PC-3 (cell line): ENCODE data around the gene SIPA1. TPM values are rescaled to one million over a fixed set of nuclear protein-coding genes. Genes with fewer than 3 reads are reported as not detected.

Experiments used
- ATAC-seq: fragments of 200-7000 bp; cut with Tn5 transposase; 2 replicates; pipeline ENCODE4 v1.9.1; 2020; ENCODE audit warnings: mild to moderate bottlenecking, moderate library complexity
- BruUV-seq: library from RNA; stranded (reverse); fragments of 400-500 nt; replicated peaks from 2 replicates; lab custom pipeline; 2021; lab: Mats Ljungman, UMichigan
- CTCF ChIA-PET: fragments of 300-600 bp; sonication (Branson Sonifier 250); formaldehyde crosslinking; loops from one replicate; lab custom pipeline; 2022; ENCODE audit warnings: antibody characterized with exemption; lab: Charles Lee
- POLR2A ChIA-PET: fragments of 300-600 bp; sonication (Branson Sonifier 250); formaldehyde crosslinking; loops from one replicate; lab custom pipeline; 2022; ENCODE audit warnings: antibody characterized with exemption; ENCODE audit not compliant: unreplicated experiment; lab: Charles Lee
- DNase-seq: peaks from one replicate; pipeline ENCODE4 v3.0.0-alpha.2; 2015
- H2AFZ ChIP-seq: fragments of 300-600 bp; sonication (generic); 2 replicates; pipeline ENCODE4 v1.6.0; 2016; ENCODE audit warnings: antibody characterized with exemption, low read length
- H3F3A ChIP-seq: fragments of 300-600 bp; sonication (generic); one replicate; pipeline ENCODE4 v1.6.0; 2017; ENCODE audit warnings: antibody characterized with exemption, low read length, control low read depth, mild to moderate bottlenecking; ENCODE audit not compliant: unreplicated experiment
- H3K27ac ChIP-seq: fragments of 300-600 bp; sonication (generic); 2 replicates; pipeline ENCODE4 v1.5.1; 2016; ENCODE audit warnings: mild to moderate bottlenecking, low read length
- H3K27me3 ChIP-seq: fragments of 300-600 bp; sonication (generic); 2 replicates; pipeline ENCODE4 v1.6.1; 2016; ENCODE audit warnings: low read length, mixed read lengths
- H3K36me3 ChIP-seq: fragments of 300-600 bp; sonication (generic); 2 replicates; pipeline ENCODE4 v1.6.1; 2016; ENCODE audit warnings: low read depth, mixed run types, low read length, mixed read lengths
- H3K4me1 ChIP-seq: fragments of 300-600 bp; sonication (generic); 2 replicates; pipeline ENCODE4 v1.5.1; 2016; ENCODE audit warnings: low read length; ENCODE audit not compliant: insufficient read depth
- H3K4me2 ChIP-seq: fragments of 300-600 bp; sonication (generic); 2 replicates; pipeline ENCODE4 v1.6.0; 2016; ENCODE audit warnings: low read length
- H3K4me3 ChIP-seq: fragments of 300-600 bp; sonication (generic); 2 replicates; pipeline ENCODE4 v1.5.1; 2016; ENCODE audit warnings: mild to moderate bottlenecking, low read length, mixed read lengths
- H3K79me2 ChIP-seq: fragments of 300-600 bp; sonication (generic); 2 replicates; pipeline ENCODE4 v1.6.1; 2017; ENCODE audit warnings: low read length, mixed read lengths
- H3K9ac ChIP-seq: fragments of 300-600 bp; sonication (generic); 2 replicates; pipeline ENCODE4 v1.6.0; 2016; ENCODE audit warnings: mild to moderate bottlenecking, low read length
- H3K9me2 ChIP-seq: fragments of 300-600 bp; sonication (generic); replicated peaks from 2 replicates; pipeline ENCODE4 v1.6.1; 2016; ENCODE audit warnings: mixed run types, low read length, mixed read lengths
- H3K9me3 ChIP-seq: fragments of 300-600 bp; sonication (generic); 2 replicates; pipeline ENCODE4 v1.6.1; 2016; ENCODE audit warnings: low read length, mixed read lengths
- H4K20me1 ChIP-seq: fragments of 300-600 bp; sonication (generic); 2 replicates; pipeline ENCODE4 v1.6.1; 2016; ENCODE audit warnings: low read length, mixed read lengths
- EZH2 ChIP-seq: fragments of 300-600 bp; sonication (generic); IDR thresholded peaks from one replicate; pipeline ENCODE4 v1.6.1; 2017; ENCODE audit warnings: antibody characterized with exemption, mild to moderate bottlenecking, low read length; ENCODE audit not compliant: unreplicated experiment
- EZH2phosphoT487 ChIP-seq: fragments of 300-600 bp; sonication (generic); IDR thresholded peaks from 2 replicates; pipeline ENCODE4 v1.6.1; 2018; ENCODE audit warnings: mild to moderate bottlenecking, antibody characterized with exemption, low read length, borderline replicate concordance
- intact Hi-C: fragments of 100-400 bp; cut with micrococcal nuclease; formaldehyde crosslinking; loops from 2 replicates; pipeline ENCODE4 v1.9.0; 2023
- total RNA-seq: library from RNA; depleted of rRNA; stranded (reverse); fragments of >200 nt; gene quantifications from 2 replicates; pipeline ENCODE4 v1.2.3, GENCODE V29; 2014
- TF ChIP-seq, protein P1 (sequence below): fragments of 300-600 bp; sonication (generic); conservative IDR thresholded peaks from 2 replicates; pipeline ENCODE4 v1.5.1; 2017; ENCODE audit warnings: antibody characterized with exemption, low read depth, mild to moderate bottlenecking, low read length

Gene SIPA1
- total RNA-seq, 1 experiment from 2014 or later = 113 TPM

DNA sequence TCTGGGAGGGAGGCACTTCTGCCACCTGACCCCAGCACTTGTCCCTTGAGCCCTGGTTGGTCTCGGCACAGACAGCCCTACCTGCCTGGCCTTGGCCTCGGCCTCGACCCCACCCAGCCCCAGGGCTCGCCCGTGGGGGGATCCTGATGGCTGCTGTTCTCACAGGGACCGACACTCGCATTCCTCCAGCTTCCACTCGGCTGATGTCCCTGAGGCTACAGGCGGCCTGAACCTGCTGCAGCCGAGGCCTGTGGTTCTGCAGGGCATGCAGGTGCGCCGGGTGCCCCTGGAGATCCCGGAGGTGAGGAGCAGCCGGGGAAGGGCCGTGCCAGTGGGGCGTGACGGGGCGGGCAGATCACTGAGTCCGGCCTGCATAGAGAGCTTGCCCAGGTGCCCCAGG is 17.2 kb upstream of the SIPA1 start:
- Histone ChIP-seq H3K9me3 (no peaks in the 10 kb centered on the region), H3F3A (no peaks in the 10 kb centered on the region), H2AFZ (no peak overlapping the region), H3K79me2 (peaks cover 42% of the 10 kb centered on the region), H4K20me1 (peaks cover 17% of the 10 kb centered on the region), H3K27ac (no peak overlapping the region), H3K9me2 (no peaks in the 10 kb centered on the region), H3K4me3 (no peak overlapping the region), H3K4me1 (peaks cover 10% of the 10 kb centered on the region), H3K4me2 (no peak overlapping the region), H3K27me3 (no peaks in the 10 kb centered on the region), H3K36me3 (peaks cover 45% of the 10 kb centered on the region), H3K9ac (no peak overlapping the region)
- BruUV-seq = no TSS peak
- ATAC-seq (no peak), DNase-seq (no peak)
- intact Hi-C loops = no loop called here
- TF ChIP-seq, protein P1, sequence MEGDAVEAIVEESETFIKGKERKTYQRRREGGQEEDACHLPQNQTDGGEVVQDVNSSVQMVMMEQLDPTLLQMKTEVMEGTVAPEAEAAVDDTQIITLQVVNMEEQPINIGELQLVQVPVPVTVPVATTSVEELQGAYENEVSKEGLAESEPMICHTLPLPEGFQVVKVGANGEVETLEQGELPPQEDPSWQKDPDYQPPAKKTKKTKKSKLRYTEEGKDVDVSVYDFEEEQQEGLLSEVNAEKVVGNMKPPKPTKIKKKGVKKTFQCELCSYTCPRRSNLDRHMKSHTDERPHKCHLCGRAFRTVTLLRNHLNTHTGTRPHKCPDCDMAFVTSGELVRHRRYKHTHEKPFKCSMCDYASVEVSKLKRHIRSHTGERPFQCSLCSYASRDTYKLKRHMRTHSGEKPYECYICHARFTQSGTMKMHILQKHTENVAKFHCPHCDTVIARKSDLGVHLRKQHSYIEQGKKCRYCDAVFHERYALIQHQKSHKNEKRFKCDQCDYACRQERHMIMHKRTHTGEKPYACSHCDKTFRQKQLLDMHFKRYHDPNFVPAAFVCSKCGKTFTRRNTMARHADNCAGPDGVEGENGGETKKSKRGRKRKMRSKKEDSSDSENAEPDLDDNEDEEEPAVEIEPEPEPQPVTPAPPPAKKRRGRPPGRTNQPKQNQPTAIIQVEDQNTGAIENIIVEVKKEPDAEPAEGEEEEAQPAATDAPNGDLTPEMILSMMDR = no peak
- TF ChIP-seq EZH2phosphoT487 (no peak), EZH2 (no peak)
- ChIA-PET CTCF (no interaction called here), POLR2A (no interaction called here)

DNA sequence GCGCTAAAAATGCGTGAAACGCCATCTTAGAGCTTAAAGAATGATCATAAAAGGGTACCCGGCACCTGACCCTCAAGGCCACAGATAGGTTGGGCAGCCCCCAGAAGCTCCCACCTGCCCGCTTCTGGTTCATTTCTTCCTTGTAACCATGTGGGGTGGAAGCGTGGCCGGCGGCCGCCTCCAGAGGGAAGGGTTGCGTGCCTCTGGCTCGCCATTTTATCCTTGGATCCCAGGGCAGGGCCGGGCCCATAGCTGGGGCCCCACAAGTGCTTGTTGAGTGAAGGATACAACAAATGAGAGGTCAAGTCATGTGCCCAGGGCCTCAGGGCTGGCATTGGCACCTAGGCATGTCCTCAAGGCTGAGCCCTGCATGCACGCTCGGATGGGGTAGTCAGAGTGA is 16.4 kb upstream of the SIPA1 start:
- BruUV-seq = no TSS peak
- no peak for DNase-seq
- ChIA-PET CTCF (no interaction called here), POLR2A (no interaction called here)
- Histone ChIP-seq H3K4me3 (no peak overlapping the region), H4K20me1 (peaks cover 14% of the 10 kb centered on the region), H2AFZ (no peak overlapping the region), H3K4me1 (peaks cover 10% of the 10 kb centered on the region), H3K9me2 (no peaks in the 10 kb centered on the region), H3K27ac (no peak overlapping the region), H3K79me2 (peaks cover 34% of the 10 kb centered on the region), H3K36me3 (peaks cover 53% of the 10 kb centered on the region), H3F3A (no peaks in the 10 kb centered on the region), H3K27me3 (no peaks in the 10 kb centered on the region), H3K9me3 (no peaks in the 10 kb centered on the region), H3K9ac (no peak overlapping the region), H3K4me2 (no peak overlapping the region)
- ATAC-seq = no peak
- TF ChIP-seq EZH2 (no peak), EZH2phosphoT487 (no peak)
- TF ChIP-seq, protein P1 = no peak
- intact Hi-C loops = no loop called here

DNA sequence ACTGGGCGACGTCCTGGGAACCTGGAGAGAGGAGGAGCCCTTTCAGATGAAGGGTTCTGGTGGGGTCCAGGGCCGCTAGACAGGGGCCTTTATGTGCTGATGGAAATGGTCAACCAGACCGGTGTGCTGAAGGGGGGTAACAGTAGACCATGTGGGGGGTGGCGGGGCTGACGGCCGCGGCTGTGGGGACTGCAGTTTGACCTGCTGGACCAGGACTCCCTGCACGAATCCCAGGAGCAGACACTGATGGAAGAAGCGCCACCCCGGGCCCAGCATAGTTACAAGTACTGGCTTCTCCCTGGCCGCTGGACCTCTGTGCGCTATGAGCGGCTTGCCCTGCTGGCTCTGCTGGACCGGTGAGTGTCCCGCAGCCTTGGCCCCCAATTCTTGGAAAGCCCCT is 15.9 kb upstream of the SIPA1 start:
- Histone ChIP-seq H3K36me3 (peaks cover 58% of the 10 kb centered on the region), H3K27ac (no peak overlapping the region), H3K27me3 (no peaks in the 10 kb centered on the region), H3K4me3 (no peak overlapping the region), H3K9ac (no peak overlapping the region), H3K4me2 (no peak overlapping the region), H3F3A (no peaks in the 10 kb centered on the region), H3K79me2 (peaks cover 28% of the 10 kb centered on the region), H2AFZ (no peak overlapping the region), H3K4me1 (peaks cover 5% of the 10 kb centered on the region), H3K9me3 (no peaks in the 10 kb centered on the region), H3K9me2 (no peaks in the 10 kb centered on the region), H4K20me1 (peaks cover 9% of the 10 kb centered on the region; the same call in 1 of the 2 replicates)
- DNase-seq = no peak
- POLR2A ChIA-PET = no interaction called here
- TF ChIP-seq EZH2 (no peak), EZH2phosphoT487 (no peak)
- TF ChIP-seq, protein P1 = no peak
- no TSS peak for BruUV-seq
- CTCF ChIA-PET = no interaction called here
- ATAC-seq = no peak
- intact Hi-C loops = no loop called here
